ENCODE data around the gene ARHGEF7. TPM values are rescaled to one million over a fixed set of nuclear protein-coding genes. Genes with fewer than 3 reads are reported as not detected.

Gene ARHGEF7
- total RNA-seq, 2 donors from 2014 or later, result 46.7 to 50.7 TPM

- Histone ChIP-seq H3K9me3 (no peaks in the 10 kb centered on the region), H3K4me1 (no peaks in the 10 kb centered on the region)
- TF ChIP-seq CTCF (IDR thresholded peaks at IDR 0.05), result no peak
Measured at GRCh38 chr13:111095911-111096501, 19.1 kb upstream of the ARHGEF7 start.

GRCh38 chr13:111099290-111099689, 15.8 kb upstream of the ARHGEF7 start:
- Histone ChIP-seq H3K4me1 (no peaks in the 10 kb centered on the region), H3K9me3 (no peaks in the 10 kb centered on the region), H3K27me3 (peaks cover 4% of the 10 kb centered on the region), H3K27ac (no peak overlapping the region), H3K9ac (ENCODE audit: low read depth in 2 of 2, low read length in 2 of 2) (no peak overlapping the region), H3K4me3 (no peak overlapping the region), H3K36me3 (no peaks in the 10 kb centered on the region)
- TF ChIP-seq CTCF (IDR thresholded peaks at IDR 0.05), result no peak
- intact Hi-C loops (cut with DNase I), result no loop called here
- no peak for DNase-seq

More at GRCh38 chr13:111095911-111096501, 19.1 kb upstream of the ARHGEF7 start:
- intact Hi-C loops (cut with DNase I), result no loop called here
- no peak for DNase-seq
- Histone ChIP-seq H3K27ac (no peak overlapping the region), H3K27me3 (peaks cover 4% of the 10 kb centered on the region), H3K9ac (ENCODE audit: low read depth in 2 of 2, low read length in 2 of 2) (no peak overlapping the region), H3K4me3 (no peak overlapping the region), H3K36me3 (no peaks in the 10 kb centered on the region)

- no peak for DNase-seq
- Histone ChIP-seq H3K27me3 (peaks cover 18% of the 10 kb centered on the region), H3K9me3 (no peaks in the 10 kb centered on the region), H3K36me3 (no peaks in the 10 kb centered on the region), H3K4me1 (no peaks in the 10 kb centered on the region), H3K27ac (no peak overlapping the region), H3K9ac (ENCODE audit: low read depth in 2 of 2, low read length in 2 of 2) (no peak overlapping the region), H3K4me3 (no peak overlapping the region)
- intact Hi-C loops (cut with DNase I), result no loop called here
- no peak for TF ChIP-seq CTCF (IDR thresholded peaks at IDR 0.05)
Measured at GRCh38 chr13:111110054-111110453, 5.1 kb upstream of the ARHGEF7 start.

GRCh38 chr13:111111376-111111937, 3.7 kb upstream of the ARHGEF7 start:
- no peaks in the 10 kb centered on the region for H3K9me3 ChIP-seq
- H3K27me3 ChIP-seq, result peaks cover 25% of the 10 kb centered on the region
- H3K9ac ChIP-seq (ENCODE audit: low read depth in 2 of 2, low read length in 2 of 2), result no peak overlapping the region
- H3K36me3 ChIP-seq, result no peaks in the 10 kb centered on the region
- DNase-seq, result no peak
- no peaks in the 10 kb centered on the region for H3K4me1 ChIP-seq
- TF ChIP-seq CTCF (IDR thresholded peaks at IDR 0.05), result no peak
- no peak overlapping the region for H3K27ac ChIP-seq
- no peak overlapping the region for H3K4me3 ChIP-seq
- intact Hi-C loops (cut with DNase I), result no loop called here

- peaks cover 32% of the 10 kb centered on the region for H3K27me3 ChIP-seq
- H3K4me3 ChIP-seq, result no peak overlapping the region
- H3K27ac ChIP-seq, result no peak overlapping the region
- H3K4me1 ChIP-seq, result no peaks in the 10 kb centered on the region
- no peaks in the 10 kb centered on the region for H3K36me3 ChIP-seq
- no peak for DNase-seq
- intact Hi-C loops (cut with DNase I), result no loop called here
- no peak overlapping the region for H3K9ac ChIP-seq (ENCODE audit: low read depth in 2 of 2, low read length in 2 of 2)
- H3K9me3 ChIP-seq, result no peaks in the 10 kb centered on the region
- no peak for TF ChIP-seq CTCF (IDR thresholded peaks at IDR 0.05)
Measured at GRCh38 chr13:111112196-111112595, 2.9 kb upstream of the ARHGEF7 start.
